NT2/D1 (cell line): ENCODE data around the gene ADAMTS19.

Experiments
- DNase-seq: peaks from one replicate; pipeline ENCODE4 v3.0.0-alpha.2; 2011; ENCODE audit warnings: low read depth, low spot score
- H3K27me3 ChIP-seq: 2 replicates; pipeline ENCODE4 v1.6.0; 2011; ENCODE audit warnings: mild to moderate bottlenecking; ENCODE audit not compliant: insufficient read length, insufficient read depth
- H3K36me3 ChIP-seq: 2 replicates; pipeline ENCODE4 v1.6.1; 2011; ENCODE audit warnings: mild to moderate bottlenecking, low read length, mixed read lengths; ENCODE audit not compliant: insufficient read depth, insufficient read length
- H3K4me1 ChIP-seq: 2 replicates; pipeline ENCODE4 v1.5.1; 2011; ENCODE audit not compliant: insufficient read depth, insufficient read length
- H3K4me3 ChIP-seq: 2 replicates; pipeline ENCODE4 v1.5.1; 2011; ENCODE audit warnings: low read depth; ENCODE audit not compliant: insufficient read length
- H3K9ac ChIP-seq: 2 replicates; pipeline ENCODE4 v1.6.0; 2011; ENCODE audit warnings: low read depth; ENCODE audit not compliant: insufficient read length
- H3K9me3 ChIP-seq: 2 replicates; pipeline ENCODE4 v1.5.1; 2011; ENCODE audit warnings: mild to moderate bottlenecking, low read length; ENCODE audit not compliant: insufficient read depth
- SUZ12 ChIP-seq: IDR thresholded peaks from 2 replicates; pipeline ENCODE4 v1.6.1; 2011; ENCODE audit not compliant: insufficient read length, insufficient read depth; ENCODE audit errors: extremely low read depth
- YY1 ChIP-seq: IDR thresholded peaks from 2 replicates; pipeline ENCODE4 v1.6.1; 2011; ENCODE audit not compliant: insufficient read length, insufficient read depth
- ZNF274 ChIP-seq: IDR thresholded peaks from 2 replicates; pipeline ENCODE4 v1.6.1; 2011; ENCODE audit warnings: mild to moderate bottlenecking, low read depth, low read length

The ADAMTS19 gene

GRCh38 chr5:129431406-129431805 is 28.7 kb upstream of the ADAMTS19 start:
- H3K4me3 ChIP-seq, result no peak overlapping the region
- H3K27me3 ChIP-seq, result no peaks in the 10 kb centered on the region
- TF ChIP-seq ZNF274, result no peak
- TF ChIP-seq YY1, result no peak
- no peak for TF ChIP-seq SUZ12
- no peaks in the 10 kb centered on the region for H3K36me3 ChIP-seq
- DNase-seq, result no peak
- no peaks in the 10 kb centered on the region for H3K9me3 ChIP-seq
- H3K9ac ChIP-seq, result no peak overlapping the region
- no peaks in the 10 kb centered on the region for H3K4me1 ChIP-seq

- Histone ChIP-seq H3K27me3 (no peaks in the 10 kb centered on the region), H3K4me3 (no peak overlapping the region), H3K4me1 (no peaks in the 10 kb centered on the region), H3K9ac (no peak overlapping the region), H3K9me3 (no peaks in the 10 kb centered on the region), H3K36me3 (no peaks in the 10 kb centered on the region)
- no peak for DNase-seq
- no peak for TF ChIP-seq YY1
- no peak for TF ChIP-seq SUZ12
- no peak for TF ChIP-seq ZNF274
Measured at GRCh38 chr5:129438322-129438721, 21.8 kb upstream of the ADAMTS19 start.

- Histone ChIP-seq H3K27me3 (no peaks in the 10 kb centered on the region), H3K36me3 (no peaks in the 10 kb centered on the region), H3K9me3 (no peaks in the 10 kb centered on the region), H3K9ac (no peak overlapping the region), H3K4me3 (no peak overlapping the region), H3K4me1 (no peaks in the 10 kb centered on the region)
- TF ChIP-seq YY1 (no peak), SUZ12 (no peak), ZNF274 (no peak)
- no peak for DNase-seq
Measured at GRCh38 chr5:129440424-129440823, 19.7 kb upstream of the ADAMTS19 start.

GRCh38 chr5:129441096-129441495 is 19.0 kb upstream of the ADAMTS19 start:
- no peaks in the 10 kb centered on the region for H3K36me3 ChIP-seq
- no peak overlapping the region for H3K4me3 ChIP-seq
- DNase-seq, result no peak
- no peaks in the 10 kb centered on the region for H3K27me3 ChIP-seq
- H3K9me3 ChIP-seq, result no peaks in the 10 kb centered on the region
- no peak overlapping the region for H3K9ac ChIP-seq
- no peaks in the 10 kb centered on the region for H3K4me1 ChIP-seq
- no peak for TF ChIP-seq ZNF274
- TF ChIP-seq YY1, result no peak
- no peak for TF ChIP-seq SUZ12

- no peaks in the 10 kb centered on the region for H3K36me3 ChIP-seq
- no peaks in the 10 kb centered on the region for H3K4me1 ChIP-seq
- TF ChIP-seq SUZ12 (no peak), YY1 (no peak), ZNF274 (no peak)
- H3K27me3 ChIP-seq, result no peaks in the 10 kb centered on the region
- no peak for DNase-seq
- no peaks in the 10 kb centered on the region for H3K9me3 ChIP-seq
- H3K9ac ChIP-seq, result no peak overlapping the region
- H3K4me3 ChIP-seq, result no peak overlapping the region
Measured at GRCh38 chr5:129445379-129445778, 14.7 kb upstream of the ADAMTS19 start.

GRCh38 chr5:129447968-129448367 is 12.1 kb upstream of the ADAMTS19 start:
- H3K27me3 ChIP-seq, result no peaks in the 10 kb centered on the region
- DNase-seq, result no peak
- no peaks in the 10 kb centered on the region for H3K4me1 ChIP-seq
- no peaks in the 10 kb centered on the region for H3K9me3 ChIP-seq
- H3K9ac ChIP-seq, result no peak overlapping the region
- no peak overlapping the region for H3K4me3 ChIP-seq
- H3K36me3 ChIP-seq, result no peaks in the 10 kb centered on the region
- TF ChIP-seq SUZ12 (no peak), ZNF274 (no peak), YY1 (no peak)

- no peaks in the 10 kb centered on the region for H3K9me3 ChIP-seq
- H3K36me3 ChIP-seq, result no peaks in the 10 kb centered on the region
- H3K4me3 ChIP-seq, result no peak overlapping the region
- no peaks in the 10 kb centered on the region for H3K27me3 ChIP-seq
- no peak overlapping the region for H3K9ac ChIP-seq
- H3K4me1 ChIP-seq, result no peaks in the 10 kb centered on the region
- DNase-seq, result no peak
- TF ChIP-seq SUZ12 (no peak), YY1 (no peak), ZNF274 (no peak)
Measured at GRCh38 chr5:129448654-129449053, 11.4 kb upstream of the ADAMTS19 start.

- no peaks in the 10 kb centered on the region for H3K36me3 ChIP-seq
- DNase-seq, result no peak
- H3K4me1 ChIP-seq, result no peaks in the 10 kb centered on the region
- TF ChIP-seq ZNF274, result no peak
- no peak for TF ChIP-seq SUZ12
- TF ChIP-seq YY1, result no peak
- no peaks in the 10 kb centered on the region for H3K27me3 ChIP-seq
- no peaks in the 10 kb centered on the region for H3K9me3 ChIP-seq
- H3K4me3 ChIP-seq, result no peak overlapping the region
- H3K9ac ChIP-seq, result no peak overlapping the region
Measured at GRCh38 chr5:129454461-129454860, 5.6 kb upstream of the ADAMTS19 start.
